ENCODE data around the gene LSM14B.
A peak's percentile ranks its signal among the peaks of the same experiment; 100 is the strongest.

Gene LSM14B

GRCh38 chr20:62174021-62174804 is 51.9 kb downstream of the LSM14B start:
- in situ Hi-C loops (cut with MboI; ENCODE audit: low pct_unique_long_range_greater_than_20kb, low sequenced_read_pairs) = no loop called here
- DNase-seq = no peak

DNA sequence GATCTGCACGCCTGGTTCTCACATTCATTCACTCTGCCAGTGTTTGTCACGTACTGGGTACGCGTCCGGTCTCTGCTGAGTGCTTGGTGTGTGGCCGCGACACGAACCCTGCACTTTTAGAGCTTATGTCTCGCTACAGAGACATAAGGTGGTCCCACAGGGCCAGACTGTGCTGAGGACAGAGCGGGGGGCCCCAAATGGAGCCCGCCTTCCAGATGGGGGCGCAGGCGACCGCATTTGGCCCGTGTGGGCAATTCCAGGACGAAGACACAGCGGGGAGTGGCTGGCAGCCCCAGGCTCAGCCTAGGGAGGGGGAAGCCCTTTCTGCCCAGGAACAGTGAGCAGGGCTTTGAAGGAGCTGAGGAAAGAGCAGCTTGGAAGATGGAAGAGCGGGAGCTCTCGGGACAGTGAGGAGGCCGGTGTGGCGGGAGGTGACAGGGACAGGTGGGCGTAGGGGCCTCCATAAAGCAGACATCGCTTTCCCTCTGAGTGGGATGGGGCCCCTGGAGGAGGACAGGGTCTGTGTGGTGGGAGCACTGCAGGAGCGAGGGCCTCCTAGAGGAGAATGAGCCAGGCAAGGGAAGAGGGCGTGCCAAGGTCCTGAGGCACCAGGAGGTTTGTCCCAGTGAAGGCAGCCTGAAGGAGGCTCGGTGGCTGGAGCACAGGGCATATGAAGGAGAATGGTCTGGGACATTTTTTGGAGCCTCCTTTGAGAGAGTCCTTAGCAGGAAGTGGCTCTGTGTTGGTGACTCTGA is 52.8 kb downstream of the LSM14B start:
- in situ Hi-C loops (cut with MboI; ENCODE audit: low pct_unique_long_range_greater_than_20kb, low sequenced_read_pairs) = no loop called here
- no peak for DNase-seq

DNA sequence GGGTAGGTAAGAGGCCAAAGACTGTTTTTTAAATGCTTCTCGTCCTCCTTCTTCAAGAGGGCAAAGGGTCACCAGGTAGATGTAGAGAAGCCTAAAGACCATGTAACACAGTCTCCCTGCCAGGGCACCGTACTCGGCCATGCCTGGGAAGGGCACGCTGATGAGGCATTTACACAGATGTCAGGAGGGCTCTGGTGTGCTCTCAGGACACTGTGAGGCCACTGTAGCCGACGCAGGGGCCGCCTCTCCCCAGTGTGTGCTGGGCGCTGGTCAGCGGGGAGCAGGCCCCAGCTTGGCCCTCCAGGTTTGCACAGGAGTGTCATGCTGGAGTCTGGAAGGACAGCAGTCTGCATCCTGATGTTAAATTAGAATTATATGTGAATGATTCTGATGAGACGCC is 53.4 kb downstream of the LSM14B start:
- no peak for DNase-seq
- in situ Hi-C loops (cut with MboI; ENCODE audit: low pct_unique_long_range_greater_than_20kb, low sequenced_read_pairs) = no loop called here

GRCh38 chr20:62176866-62177265 is 54.6 kb downstream of the LSM14B start:
- in situ Hi-C loops (cut with MboI; ENCODE audit: low pct_unique_long_range_greater_than_20kb, low sequenced_read_pairs) = no loop called here
- no peak for DNase-seq

- in situ Hi-C loops (cut with MboI; ENCODE audit: low pct_unique_long_range_greater_than_20kb, low sequenced_read_pairs) = no loop called here
Measured at GRCh38 chr20:62177307-62177706, 55.0 kb downstream of the LSM14B start.

GRCh38 chr20:62178316-62179161 is 56.3 kb downstream of the LSM14B start:
- in situ Hi-C loops (cut with MboI; ENCODE audit: low pct_unique_long_range_greater_than_20kb, low sequenced_read_pairs) = no loop called here
- no peak for DNase-seq

More at GRCh38 chr20:62177307-62177706, 55.0 kb downstream of the LSM14B start:
- no peak for DNase-seq

- DNase-seq = no peak
- in situ Hi-C loops (cut with MboI; ENCODE audit: low pct_unique_long_range_greater_than_20kb, low sequenced_read_pairs) = no loop called here
Measured at GRCh38 chr20:62179162-62179504, 56.9 kb downstream of the LSM14B start.

- DNase-seq = peak; percentile 7
- in situ Hi-C loops (cut with MboI; ENCODE audit: low pct_unique_long_range_greater_than_20kb, low sequenced_read_pairs) = no loop called here
Measured at GRCh38 chr20:62181808-62182207, 59.5 kb downstream of the LSM14B start.

DNA sequence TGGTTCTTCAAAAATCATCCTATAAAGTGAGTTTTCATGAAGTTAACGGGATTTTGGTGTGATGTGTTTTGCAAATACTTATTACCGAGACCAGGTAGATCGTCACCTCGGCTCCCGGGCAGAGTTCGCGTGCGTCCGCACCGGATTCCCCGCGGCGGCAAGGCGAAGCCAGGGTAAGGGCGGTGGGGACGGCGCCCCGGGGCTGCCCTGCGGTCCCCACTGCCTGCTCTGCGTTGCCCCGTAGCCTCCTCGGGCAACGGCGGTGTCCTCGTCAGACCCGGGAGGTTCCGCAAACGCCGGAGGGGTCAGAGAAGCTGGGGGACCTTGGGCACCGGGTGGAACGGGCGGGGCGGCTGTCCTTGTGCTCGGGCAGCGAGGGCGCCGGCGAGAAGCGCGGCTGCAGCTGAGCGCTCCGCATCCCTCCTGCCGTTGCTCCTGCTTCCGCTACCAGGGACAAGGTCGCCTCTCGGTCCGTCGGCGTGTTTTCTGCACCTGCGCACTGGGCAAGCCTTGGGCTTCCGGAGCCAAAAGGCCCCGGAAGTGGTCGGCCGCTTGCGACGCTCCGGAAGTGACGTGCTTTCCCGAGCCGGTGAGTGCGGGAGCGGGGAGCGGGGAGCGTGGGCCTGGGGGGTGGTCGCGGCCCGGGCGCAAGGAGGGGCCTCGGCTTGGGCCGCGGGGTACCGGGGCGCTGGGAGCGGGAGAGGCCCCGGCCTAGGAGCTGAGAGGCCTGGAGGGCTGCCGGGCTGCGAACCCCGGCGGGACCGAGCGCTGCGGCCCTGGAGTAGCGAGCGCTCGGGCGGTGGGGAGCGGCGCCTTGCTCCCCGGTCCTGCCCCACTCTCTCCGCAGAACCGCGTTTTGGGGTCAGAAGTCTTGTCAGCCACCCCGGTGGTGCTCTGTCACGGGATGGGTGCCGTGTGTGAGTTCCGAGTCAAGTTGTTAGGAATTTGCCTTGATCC is 60.5 kb downstream of the LSM14B start, which contains the start of gene MTG2:
TSS of gene MTG2 (plus strand) at position 560 of the 957 bp plus-strand sequence. CDS start 10,393 bp downstream, outside the sequence.
- in situ Hi-C loops (cut with MboI; ENCODE audit: low pct_unique_long_range_greater_than_20kb, low sequenced_read_pairs) = no loop called here
- DNase-seq = peak; percentile 94

DNA sequence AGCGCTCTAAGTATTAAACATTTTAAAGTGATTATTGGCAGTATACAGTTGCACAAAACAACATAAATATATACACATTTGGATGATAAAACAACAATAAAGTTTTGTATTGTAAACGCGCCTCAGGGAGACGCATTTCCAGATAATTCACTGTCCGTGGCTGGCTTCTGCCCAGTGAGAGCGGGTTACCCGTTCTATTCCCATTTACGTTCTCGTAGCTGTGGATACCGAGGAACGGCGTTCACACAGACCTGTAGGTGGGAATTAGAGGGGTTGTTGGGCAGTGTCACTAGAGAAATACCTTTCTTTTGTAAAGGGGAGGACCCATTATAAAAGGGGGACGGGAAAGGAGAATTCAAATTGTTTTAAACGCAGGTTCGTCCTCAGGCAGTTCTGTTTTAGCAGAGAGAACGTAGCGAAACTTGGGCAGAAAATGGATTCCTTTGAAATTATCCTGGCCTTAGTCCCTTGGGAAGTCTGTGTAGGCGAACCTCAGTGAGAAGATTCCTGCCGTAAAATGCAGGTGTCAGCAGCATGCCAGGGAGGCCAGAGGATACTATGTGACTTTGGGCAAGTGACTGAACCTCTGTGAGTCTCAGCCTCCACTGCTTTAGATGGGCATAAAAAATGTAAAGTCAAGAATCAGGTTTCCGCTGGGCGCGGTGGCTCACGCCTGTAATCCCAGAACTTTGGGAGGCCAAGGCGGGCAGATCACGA is 61.3 kb downstream of the LSM14B start:
- peak; percentile 17 for DNase-seq
- in situ Hi-C loops (cut with MboI; ENCODE audit: low pct_unique_long_range_greater_than_20kb, low sequenced_read_pairs) = no loop called here

Data from KBM-7 (cell line).